Activated gamma-delta T cell treated with Interleukin-2 at 50 U/mL for 16 hours (primary cell): ENCODE results near the gene CRISP3.
"Not testable (repeated sequence)": the region's sequence is repeated elsewhere in the genome, so short reads cannot be mapped to it uniquely, and the experiment has no call there.

Experiments
- DNase-seq: peaks from one replicate; pipeline ENCODE4 v3.0.0-alpha.2; 2020

CRISP3 gene, protein sequence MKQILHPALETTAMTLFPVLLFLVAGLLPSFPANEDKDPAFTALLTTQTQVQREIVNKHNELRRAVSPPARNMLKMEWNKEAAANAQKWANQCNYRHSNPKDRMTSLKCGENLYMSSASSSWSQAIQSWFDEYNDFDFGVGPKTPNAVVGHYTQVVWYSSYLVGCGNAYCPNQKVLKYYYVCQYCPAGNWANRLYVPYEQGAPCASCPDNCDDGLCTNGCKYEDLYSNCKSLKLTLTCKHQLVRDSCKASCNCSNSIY

DNA sequence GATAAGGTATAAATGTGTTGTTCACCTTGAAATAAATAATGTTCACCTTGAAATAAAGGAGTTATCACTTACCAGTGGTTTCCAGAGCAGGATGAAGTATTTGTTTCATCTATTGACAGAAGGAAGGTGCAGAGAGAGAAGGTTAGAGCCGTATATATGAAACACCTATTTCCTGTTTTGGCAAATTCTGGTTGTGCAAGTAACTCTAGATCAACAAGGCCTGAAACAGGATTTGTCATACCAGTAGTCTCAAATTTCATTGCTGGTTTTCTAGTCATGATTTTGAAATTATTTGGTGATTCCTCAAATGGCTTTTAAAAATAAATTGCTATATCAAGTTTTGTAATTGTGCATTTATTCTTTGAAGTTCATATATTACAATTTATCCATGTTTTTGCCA, at the start of gene CRISP3:
Gene CRISP3, minus strand, starts transcription at position 130 of the 400 bp plus-strand sequence. Its CDS starts 21 bp downstream, at position 109.
- no peak for DNase-seq

DNA sequence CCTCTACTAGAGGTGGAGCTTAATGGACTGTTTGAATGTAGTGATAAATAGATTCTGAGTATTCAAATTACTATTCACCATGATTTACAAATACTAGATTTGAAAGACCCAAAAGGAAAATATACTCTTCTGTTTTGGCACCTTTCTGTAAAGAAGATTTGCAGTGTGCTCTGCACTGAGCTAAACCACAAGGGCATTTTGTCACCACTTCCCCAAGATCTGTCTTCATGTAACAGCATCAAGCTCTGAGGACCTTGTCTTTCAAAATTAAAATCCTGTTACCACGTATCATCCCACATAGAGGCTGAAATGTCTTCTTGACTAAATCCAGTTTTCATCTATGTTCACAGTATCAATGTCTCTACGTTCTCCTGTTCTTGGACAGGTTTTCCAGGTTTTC, 46.2 kb upstream of the CRISP3 start:
- no peak for DNase-seq

DNA sequence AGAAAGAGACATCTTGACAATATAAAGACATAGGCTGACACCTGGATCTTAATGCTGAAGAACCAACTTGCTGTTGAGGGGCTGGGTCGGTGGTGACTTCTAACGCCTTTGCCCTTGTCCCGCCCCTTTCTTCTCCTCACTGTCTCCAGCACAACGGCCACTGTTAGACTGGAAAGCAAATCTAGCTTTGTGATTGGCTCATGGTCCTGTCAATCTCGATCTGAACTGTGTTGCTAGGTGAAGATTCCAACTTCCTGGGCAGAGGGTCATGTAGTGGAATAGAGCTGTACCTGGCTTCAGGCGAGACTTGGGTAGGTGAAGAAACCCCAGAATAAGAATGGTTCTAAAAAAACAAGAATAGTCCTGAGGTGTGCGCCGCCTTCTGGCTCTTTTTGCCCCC, 43.0 kb upstream of the CRISP3 start, which contains the start of gene PGK2:
Gene PGK2, minus strand, starts transcription at position 110 of the 400 bp plus-strand sequence. Its CDS starts 98 bp downstream, at position 12.
- DNase-seq = no peak

DNA sequence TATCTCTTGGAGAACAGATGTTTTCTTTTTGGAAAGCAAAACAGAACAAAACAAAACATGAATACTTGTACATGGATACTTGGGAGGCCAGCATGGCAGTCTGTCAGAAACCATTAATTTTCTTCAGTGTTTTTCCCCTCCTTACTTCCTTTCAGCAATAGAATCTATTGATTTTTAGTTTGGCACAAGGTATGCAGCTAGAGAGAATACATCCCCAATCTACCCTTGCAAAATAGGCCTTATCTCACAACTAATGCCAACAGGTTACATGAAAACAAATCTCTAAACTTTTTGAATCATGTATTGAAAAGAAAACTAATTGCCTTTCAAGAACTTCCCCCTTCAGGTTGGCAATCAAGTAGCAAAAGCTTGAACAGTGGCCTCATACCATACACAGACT, 40.1 kb upstream of the CRISP3 start:
- DNase-seq = no peak

DNA sequence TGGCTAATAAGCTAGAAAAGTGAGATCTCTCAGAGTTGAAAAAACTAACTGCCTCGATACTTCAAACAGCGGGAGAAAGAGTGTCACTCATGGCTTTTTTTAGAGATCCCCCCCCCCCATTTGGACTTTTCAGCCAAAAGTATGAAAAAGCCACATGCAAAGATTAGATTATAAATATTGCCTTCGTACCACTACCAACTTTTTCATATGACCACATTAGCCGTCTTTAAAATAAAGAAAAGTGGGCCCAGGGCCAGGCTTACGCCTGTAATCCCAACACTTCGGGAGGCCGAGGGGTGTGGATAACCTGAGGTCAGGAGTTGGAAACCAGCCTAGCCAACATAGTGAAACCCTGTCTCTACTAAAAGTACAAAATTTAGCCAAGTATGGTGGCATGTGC, 38.5 kb upstream of the CRISP3 start:
- no peak for DNase-seq

DNA sequence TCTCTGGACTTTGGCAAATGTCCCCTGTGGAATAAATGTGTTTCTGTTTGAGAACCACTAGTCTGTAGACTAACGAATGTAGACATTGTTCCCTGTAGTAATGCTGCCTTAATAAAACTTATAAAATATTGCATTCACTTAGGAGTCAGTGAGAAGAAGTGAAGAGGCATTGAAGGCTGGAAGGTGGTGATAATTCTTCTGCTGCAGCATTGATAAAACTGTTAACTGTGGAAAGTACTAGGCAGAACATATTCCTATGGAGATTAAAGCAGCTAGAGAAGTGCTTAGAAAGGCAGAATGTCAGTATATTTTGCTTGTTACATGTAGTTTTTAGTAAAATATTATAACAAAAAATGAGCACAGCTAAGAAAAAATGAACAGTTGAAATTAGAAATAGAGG, 38.1 kb upstream of the CRISP3 start:
- no peak for DNase-seq

DNA sequence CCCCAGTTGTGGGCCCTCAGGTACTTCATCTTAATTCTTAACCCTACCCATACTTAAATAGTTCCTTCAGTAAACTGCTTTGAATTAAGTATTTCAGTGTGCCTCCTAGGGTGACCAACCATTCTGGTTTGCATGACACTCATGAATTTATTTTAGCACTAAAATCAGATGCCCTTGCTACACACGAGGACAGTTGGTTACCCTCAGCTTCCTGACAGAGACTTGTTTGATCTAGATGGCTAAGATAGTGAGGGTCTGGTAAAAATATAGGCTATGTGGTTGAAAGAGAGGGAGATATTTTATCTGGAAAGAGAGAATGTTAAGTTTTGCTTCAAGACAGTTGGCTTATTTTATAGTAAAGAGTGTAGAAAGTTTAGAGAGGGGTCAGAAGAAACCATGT, 32.3 kb upstream of the CRISP3 start:
- DNase-seq = no peak

DNA sequence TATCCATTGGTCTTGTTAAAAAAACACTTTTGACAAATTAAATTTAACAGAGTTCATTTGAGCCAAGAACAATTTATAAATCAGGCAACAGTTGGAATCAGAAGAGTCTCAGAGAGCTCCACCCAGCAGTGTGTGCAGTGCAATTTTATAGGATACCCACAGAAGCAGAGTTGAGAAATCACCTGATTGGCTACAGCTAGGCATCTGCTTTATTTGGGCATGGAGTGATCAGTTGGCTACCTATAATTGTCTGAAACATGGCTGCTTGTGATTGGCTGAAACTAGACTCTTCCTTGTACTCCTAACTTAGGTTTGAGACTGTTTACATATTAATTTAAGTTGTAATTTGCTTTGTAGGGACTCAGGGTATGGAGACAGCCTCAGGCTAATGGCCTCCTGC, 30.9 kb upstream of the CRISP3 start:
- no peak for DNase-seq

DNA sequence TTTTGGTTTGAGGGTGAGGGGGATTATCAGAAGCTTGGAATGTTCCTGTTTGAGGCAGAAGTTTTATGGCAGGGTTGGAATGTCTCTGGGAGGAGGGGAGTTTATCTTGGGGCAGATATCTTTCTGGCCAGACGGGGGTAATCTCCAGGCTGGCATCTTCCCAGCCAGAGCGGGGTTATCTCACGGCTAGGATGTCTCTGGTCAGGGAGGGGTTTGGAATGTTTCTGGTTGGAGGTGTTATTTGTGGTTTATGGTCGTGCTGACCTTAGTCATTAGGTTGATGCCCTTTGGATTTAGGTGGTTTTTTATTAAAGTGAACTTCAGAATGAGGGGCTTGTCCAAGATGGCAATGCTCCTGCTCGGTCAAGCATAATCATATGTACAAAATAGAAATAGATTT, 28.1 kb upstream of the CRISP3 start:
- DNase-seq = no peak

DNA sequence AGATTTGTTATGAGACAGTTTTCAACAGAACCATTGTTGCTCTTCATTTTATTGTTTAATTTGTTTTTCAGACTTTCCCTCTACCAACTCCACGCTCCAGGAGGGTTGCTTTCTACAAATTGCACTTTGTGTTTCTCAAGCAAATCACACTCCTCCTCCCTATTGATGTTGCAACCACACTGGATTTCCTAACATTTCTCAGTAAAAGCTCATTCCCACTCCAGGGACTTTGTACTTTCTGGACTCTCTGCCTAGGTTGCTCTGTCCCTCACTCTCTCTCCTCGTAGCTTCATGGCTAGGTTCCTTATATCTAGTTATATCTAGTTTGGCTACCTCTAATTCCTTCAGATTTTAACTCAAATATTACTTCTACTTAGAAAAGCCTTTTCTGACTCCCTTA, 22.6 kb upstream of the CRISP3 start:
- no peak for DNase-seq

DNA sequence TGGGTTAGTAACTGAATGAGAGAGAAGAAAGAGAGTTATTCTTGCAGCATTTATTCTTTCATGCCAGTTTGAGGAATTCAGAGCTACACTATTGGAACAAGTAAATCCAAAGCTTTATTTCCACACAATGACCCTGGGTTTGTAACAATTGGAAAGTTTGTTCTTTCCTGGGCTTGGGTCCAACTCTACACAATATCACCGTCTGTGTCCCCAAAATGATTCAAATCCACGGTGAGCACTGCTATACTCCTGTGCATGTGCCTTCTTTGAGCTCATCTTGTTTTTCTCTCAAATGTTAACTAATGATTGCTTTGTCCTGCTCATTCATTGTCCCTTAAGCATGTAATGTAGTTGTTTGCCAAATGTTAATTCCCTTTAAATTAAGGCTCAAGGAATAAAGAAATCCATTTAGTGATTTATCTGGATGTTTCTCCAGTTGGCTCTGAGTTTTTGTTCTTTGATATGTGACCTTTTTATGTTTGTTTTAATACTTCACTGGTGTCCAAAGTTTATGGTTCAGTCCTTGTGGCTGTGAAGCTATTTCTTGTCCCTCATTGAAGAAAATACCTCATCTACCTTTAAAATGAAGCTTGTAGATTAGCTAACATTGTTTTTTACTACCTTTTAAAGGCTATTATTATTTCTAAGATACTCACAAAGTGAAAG, 20.5 kb upstream of the CRISP3 start:
- DNase-seq = no peak

DNA sequence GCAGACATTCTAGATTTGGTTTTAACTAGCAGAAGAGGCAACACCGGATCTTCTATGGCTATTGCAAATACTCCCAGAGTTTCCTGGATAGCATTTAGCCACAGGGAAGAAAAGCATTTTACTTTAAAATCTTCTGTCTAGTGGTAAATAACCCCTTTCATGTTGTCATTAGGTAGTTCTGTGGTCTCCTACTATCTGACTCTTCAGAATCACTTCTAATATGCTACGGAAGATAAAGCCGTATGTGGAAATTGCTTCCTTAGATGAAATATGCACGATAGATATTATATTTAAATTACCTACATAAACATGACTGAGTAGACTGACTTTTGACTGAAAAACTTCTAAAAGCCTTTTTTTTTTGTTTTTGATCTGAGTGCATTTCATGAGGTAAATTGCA, 759 bp downstream of the CRISP3 start:
- DNase-seq = no peak

DNA sequence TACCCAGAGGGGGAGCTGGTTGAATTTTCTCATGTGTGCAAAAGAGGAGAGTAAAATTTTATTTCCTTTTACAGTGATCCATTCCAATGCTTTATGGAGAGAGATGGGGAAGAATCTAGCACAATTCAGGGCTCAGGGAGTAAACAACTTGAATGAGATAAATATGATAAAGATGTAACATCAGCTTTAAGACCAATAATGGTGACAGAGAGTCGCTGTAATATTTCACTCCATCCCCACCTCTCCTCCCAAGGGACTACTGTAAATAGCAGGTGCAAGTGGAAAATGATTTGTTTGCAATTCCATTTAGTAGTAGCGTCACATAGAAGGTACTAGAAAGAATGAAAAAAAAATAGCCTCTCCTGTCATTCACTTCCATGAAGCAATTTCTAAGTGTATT, 4.8 kb downstream of the CRISP3 start:
- DNase-seq = no peak

DNA sequence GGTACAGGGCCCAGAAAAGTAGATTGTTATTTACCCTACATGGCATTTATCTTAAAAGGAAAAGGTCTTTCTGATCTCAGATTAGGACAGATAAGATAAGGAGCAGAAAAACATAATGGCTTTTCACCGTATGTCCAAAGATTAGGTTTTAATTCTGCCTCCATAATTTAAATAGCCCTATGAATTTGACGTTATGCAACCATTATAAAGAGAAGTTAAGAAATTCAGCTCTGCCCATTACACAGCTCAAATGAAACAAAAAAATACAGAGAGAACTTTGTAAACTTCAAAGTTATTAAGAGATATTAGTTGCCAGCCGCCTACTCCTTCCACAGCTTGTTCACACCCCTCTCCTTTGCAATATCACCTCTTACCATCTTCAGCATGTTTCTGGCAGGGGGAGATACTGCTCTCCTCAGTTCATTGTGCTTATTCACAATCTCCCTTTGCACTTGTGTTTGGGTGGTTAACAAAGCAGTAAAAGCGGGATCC, 8.1 kb downstream of the CRISP3 start:
- no peak for DNase-seq

DNA sequence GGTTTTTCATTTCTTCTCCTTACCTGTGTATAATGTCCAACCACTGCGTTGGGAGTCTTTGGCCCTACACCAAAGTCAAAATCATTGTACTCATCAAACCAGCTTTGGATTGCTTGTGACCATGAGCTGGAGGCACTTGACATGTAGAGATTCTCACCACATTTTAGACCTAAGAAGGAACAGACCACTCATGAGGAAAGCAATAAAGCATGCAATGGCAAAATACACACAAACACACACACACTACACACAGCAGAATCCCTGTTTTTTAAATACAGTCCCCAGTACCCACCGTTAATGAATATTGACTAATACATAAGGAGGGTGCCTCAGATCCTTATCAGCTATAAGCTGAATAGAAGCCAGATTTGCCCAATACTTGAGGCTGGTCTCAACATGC, 10.5 kb downstream of the CRISP3 start:
- no peak for DNase-seq

DNA sequence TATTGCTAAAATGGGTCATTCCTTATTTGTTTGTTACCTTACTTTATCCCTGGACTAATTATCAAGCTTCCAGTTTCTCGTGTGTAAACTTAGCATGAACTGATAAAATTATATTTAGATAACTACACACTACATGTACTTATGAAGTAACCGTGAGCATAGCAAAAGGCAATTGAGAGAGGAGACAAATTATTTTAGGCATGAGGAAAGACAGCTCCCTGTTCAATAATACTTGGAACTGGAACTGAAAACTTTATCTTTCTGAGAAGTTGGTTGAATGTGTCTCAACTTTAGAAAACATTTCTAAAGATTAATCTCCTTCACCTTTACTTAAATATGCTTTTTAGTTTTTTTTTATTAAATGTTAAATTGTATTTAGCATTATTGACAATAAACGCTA, 11.4 kb downstream of the CRISP3 start:
- DNase-seq = no peak

DNA sequence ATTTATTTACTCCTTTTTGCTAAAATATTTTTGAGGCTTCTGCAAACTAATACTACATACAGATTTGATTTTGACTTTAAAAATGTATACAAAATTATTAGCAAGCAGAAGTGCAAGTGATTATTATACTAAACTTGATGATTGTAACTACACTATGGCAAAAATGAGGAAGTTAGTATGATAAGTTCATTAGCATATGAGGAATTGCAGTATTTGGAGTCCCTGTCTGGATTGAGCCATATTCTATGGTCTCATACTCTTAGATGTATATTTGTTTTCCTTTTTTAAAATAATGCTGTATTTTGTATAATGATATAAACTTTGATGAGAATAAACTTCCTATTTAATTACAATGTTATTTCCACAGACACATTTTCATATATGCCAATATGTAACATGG, 13.9 kb downstream of the CRISP3 start:
- DNase-seq = no peak

DNA sequence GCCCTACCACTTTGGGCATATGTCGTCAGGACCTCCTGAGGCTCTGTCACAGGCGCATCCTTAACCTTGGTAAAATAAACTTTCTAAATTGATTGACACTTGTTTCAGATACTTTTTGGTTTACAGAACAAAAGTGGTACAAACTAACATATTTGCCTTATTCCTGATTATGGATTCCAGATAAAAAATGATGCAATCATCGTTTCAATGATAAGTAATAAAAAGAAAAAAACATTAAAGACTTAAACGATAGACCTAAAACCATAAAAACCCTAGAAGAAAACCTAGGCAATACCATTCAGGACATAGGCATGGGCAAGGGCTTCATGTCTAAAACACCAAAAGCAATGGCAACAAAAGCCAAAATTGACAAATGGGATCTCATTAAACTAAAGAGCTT, 20.3 kb downstream of the CRISP3 start:
- DNase-seq = not testable (repeated sequence)

DNA sequence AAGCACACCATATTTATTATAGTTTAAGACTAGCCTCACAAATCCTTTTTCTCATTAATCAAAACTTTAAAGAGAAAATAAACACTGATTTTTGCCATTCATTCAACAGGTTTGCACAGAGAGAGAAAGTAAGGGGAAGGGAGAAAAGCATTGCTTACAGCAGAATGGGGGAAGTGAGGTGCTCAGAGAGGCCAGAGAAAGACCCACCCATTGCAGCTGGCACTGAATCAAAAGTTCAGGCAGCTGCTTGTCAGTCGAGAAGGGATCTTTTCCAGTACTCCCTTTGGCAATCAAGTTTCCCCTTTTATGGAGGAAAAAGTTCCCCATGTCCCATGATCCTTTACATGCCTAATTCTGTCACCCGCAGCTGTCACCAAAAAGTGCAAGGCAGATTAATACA, 22.9 kb downstream of the CRISP3 start:
- no peak for DNase-seq

DNA sequence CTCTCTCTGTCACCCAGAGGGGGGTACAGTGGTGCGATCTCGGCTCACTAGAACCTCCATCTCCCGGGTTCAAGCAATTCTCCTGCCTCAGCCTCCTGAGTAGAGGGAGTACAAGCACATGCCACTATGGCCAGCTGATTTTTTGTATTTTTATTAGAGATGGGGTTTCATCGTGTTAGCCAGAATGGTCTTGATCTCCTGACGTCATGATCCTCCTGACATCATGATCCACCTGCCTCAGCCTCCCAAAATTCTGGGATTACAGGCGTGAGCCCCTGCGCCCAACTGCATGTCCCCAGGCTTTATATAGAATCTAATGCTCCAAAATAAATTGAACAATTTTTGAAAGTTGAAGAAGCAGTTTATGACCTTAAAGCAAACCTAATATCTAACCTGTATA, 23.8 kb downstream of the CRISP3 start:
- DNase-seq = no peak

DNA sequence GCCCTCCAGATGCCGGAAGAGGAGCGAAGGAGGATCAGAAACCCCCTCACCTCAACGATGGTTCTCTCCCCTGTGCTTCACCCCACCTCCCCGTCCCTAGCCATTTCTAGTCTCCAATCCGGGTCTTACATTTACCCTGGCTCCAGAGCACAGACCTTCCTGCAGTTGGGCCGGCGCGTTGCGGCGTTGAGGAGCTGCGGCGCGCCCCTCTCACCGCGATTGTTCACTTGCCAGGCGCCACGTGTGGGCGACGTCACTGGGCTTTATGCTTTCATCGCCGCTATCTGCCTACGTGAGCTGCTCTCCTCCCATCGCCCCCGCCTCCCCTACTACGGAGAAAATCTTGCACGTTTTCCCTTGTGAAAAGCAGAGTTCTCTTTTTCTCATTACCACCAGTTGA, 30.8 kb downstream of the CRISP3 start, which contains the start of gene CRISP2:
Gene CRISP2, minus strand, starts transcription at position 198 of the 400 bp plus-strand sequence. CDS start 4,347 bp downstream, outside the sequence.
- no peak for DNase-seq

DNA sequence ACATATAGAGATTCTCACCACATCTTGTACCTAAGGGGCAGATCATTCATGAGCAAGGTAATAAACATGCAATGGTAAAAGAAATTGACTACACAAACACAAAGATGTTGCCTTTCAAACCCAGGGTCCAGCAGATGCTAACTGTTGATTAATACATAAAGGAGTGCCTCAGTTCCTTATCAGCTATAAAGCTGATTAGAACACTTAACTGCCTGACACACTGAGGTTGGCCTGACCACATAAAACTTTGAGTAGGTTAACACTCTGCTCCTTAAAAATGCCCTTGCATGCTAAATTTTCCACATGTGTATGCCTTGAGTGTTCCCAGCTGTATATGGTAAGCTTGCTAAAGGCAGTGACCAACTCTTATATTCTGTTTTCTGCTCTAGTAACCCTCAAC, 45.7 kb downstream of the CRISP3 start:
- no peak for DNase-seq

DNA sequence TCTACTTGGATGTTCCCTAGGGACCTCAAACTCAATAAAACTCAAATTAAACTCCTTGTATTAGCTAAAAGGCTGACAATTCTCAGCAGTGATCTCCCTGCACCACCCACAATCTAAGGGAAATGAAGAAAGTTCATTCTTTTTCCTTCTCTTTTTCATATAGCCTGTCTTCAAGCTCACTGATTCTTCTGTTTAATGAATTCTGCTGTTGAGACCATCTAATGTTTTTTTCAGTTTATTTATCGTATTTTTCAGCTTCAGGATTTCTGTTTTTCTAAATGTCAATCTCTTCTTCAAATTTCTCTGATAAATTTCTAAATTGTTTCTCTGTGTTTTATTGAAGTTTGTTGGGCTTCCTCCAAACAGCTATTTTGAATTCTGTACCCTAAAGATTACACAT, 50.7 kb downstream of the CRISP3 start:
- no peak for DNase-seq

DNA sequence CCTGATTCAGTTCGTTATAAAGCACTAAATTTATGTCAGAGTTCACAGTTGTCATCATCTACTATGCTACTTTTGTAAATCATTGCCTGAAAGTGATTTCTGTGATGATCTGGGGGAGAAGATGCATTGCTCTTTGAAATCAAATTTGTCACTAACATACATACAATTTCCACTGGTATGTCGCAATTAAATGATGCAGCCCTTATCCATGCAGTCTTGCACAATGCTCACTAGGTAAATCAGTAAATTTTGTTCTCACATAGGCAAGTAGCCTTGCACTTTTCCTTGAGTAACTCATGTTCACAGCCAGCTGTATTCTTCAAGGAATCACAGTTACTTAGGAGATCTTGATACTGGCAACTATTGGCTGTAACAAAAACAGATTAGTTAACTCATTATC, 51.7 kb downstream of the CRISP3 start:
- DNase-seq = no peak
